GM18861 (cell line): Measurements from ENCODE around the gene MRGPRX2.

ENCODE experiments used
- ATAC-seq: cut with Tn5 transposase; IDR thresholded peaks from one replicate; pipeline ENCODE4 v1.9.1; 2021; ENCODE audit not compliant: unreplicated experiment

Gene MRGPRX2

GRCh38 chr11:19012636-19013035 is 47.9 kb downstream of the MRGPRX2 start:
- no peak for ATAC-seq
